HG03565 (cell line): ENCODE measurements around the gene STARD6.
"Not testable (repeated sequence)": the region's sequence is repeated elsewhere in the genome, so short reads cannot be mapped to it uniquely, and the experiment has no call there.

ENCODE experiments used
- ATAC-seq: cut with Tn5 transposase; IDR thresholded peaks from one replicate; pipeline ENCODE4 v1.9.1; 2021; ENCODE audit warnings: mild to moderate bottlenecking, moderate library complexity; ENCODE audit not compliant: unreplicated experiment

Gene STARD6

GRCh38 chr18:54351186-54351585, 6.5 kb downstream of the STARD6 start:
- no peak for ATAC-seq

- ATAC-seq, result no peak
These were observed 19.4 kb downstream of the STARD6 start for GRCh38 chr18:54338230-54338629.

GRCh38 chr18:54335638-54336173, 22.0 kb downstream of the STARD6 start:
- no peak for ATAC-seq

GRCh38 chr18:54330768-54331548, 26.7 kb downstream of the STARD6 start:
- ATAC-seq, result no peak

- no peak for ATAC-seq
These were observed 27.9 kb downstream of the STARD6 start for GRCh38 chr18:54329787-54330186.

GRCh38 chr18:54327818-54328217, 29.8 kb downstream of the STARD6 start:
- ATAC-seq, result no peak

- ATAC-seq, result no peak
These were observed 33.7 kb downstream of the STARD6 start for GRCh38 chr18:54323970-54324369.

GRCh38 chr18:54323561-54323960, 34.1 kb downstream of the STARD6 start:
- ATAC-seq, result no peak

GRCh38 chr18:54316071-54316820, 41.4 kb downstream of the STARD6 start:
- ATAC-seq, result no peak

- ATAC-seq, result not testable (repeated sequence)
These were observed 48.1 kb downstream of the STARD6 start for GRCh38 chr18:54309564-54309963.

GRCh38 chr18:54303408-54303807, 54.2 kb downstream of the STARD6 start:
- ATAC-seq, result no peak

GRCh38 chr18:54298991-54299390, 58.7 kb downstream of the STARD6 start:
- not testable (repeated sequence) for ATAC-seq

- ATAC-seq, result no peak
These were observed 61.6 kb downstream of the STARD6 start for GRCh38 chr18:54296062-54296461.

- no peak for ATAC-seq
These were observed 63.4 kb downstream of the STARD6 start for GRCh38 chr18:54294274-54294673.

GRCh38 chr18:54284981-54285785, 72.5 kb downstream of the STARD6 start:
- peak; percentile 99 for ATAC-seq

- peak; percentile 17 for ATAC-seq
These were observed 73.1 kb downstream of the STARD6 start for GRCh38 chr18:54284535-54284934.

- ATAC-seq, result no peak
These were observed 77.5 kb downstream of the STARD6 start for GRCh38 chr18:54280220-54280569.

GRCh38 chr18:54279477-54280219, 78.0 kb downstream of the STARD6 start:
- ATAC-seq, result no peak

- no peak for ATAC-seq
These were observed 79.0 kb downstream of the STARD6 start for GRCh38 chr18:54278615-54279014.

- no peak for ATAC-seq
These were observed 79.8 kb downstream of the STARD6 start for GRCh38 chr18:54277899-54278298.
